22Rv1 (cell line): Measurements from ENCODE around the gene APLF.

Source experiments
- H3K27ac ChIP-seq: fragments of 450-650 bp; 2 replicates; pipeline ENCODE4 v1.5.1; 2017
- ZFX ChIP-seq: fragments of 450-650 bp; IDR thresholded peaks from 2 replicates; pipeline ENCODE4 v1.6.1; 2017; ENCODE audit warnings: antibody characterized with exemption, borderline replicate concordance
- TF ChIP-seq, protein P1 (sequence below): fragments of 450-650 bp; IDR thresholded peaks from 2 replicates; pipeline ENCODE4 v1.5.1; 2017; ENCODE audit warnings: mild to moderate bottlenecking

The APLF gene

DNA sequence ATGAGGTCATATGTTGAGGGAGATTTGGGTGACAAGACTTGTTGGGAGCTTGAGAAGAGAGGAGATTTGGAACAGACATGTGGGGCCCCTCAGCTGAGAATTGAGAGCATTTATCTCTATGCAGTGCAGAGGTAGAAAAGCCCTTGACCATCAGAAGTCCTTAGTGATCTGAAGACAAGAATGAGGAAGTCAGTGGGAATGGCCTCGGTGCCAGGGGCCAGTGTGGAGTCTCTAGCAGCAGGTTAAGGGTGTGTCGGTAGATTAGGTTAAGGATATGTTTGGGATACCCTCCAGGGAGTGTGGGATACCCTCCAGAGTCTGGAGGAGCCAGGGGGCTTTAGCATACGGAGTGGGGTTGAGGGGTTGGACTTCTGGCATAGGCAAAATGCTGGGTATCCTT is 41.9 kb upstream of the APLF start:
- no peak overlapping the region for H3K27ac ChIP-seq
- no peak for TF ChIP-seq ZFX
- TF ChIP-seq, protein P1, sequence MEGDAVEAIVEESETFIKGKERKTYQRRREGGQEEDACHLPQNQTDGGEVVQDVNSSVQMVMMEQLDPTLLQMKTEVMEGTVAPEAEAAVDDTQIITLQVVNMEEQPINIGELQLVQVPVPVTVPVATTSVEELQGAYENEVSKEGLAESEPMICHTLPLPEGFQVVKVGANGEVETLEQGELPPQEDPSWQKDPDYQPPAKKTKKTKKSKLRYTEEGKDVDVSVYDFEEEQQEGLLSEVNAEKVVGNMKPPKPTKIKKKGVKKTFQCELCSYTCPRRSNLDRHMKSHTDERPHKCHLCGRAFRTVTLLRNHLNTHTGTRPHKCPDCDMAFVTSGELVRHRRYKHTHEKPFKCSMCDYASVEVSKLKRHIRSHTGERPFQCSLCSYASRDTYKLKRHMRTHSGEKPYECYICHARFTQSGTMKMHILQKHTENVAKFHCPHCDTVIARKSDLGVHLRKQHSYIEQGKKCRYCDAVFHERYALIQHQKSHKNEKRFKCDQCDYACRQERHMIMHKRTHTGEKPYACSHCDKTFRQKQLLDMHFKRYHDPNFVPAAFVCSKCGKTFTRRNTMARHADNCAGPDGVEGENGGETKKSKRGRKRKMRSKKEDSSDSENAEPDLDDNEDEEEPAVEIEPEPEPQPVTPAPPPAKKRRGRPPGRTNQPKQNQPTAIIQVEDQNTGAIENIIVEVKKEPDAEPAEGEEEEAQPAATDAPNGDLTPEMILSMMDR, result no peak

- no peak overlapping the region for H3K27ac ChIP-seq
- no peak for TF ChIP-seq ZFX
- TF ChIP-seq, protein P1, result no peak
Measured at GRCh38 chr2:68426446-68426845, 40.9 kb upstream of the APLF start.

DNA sequence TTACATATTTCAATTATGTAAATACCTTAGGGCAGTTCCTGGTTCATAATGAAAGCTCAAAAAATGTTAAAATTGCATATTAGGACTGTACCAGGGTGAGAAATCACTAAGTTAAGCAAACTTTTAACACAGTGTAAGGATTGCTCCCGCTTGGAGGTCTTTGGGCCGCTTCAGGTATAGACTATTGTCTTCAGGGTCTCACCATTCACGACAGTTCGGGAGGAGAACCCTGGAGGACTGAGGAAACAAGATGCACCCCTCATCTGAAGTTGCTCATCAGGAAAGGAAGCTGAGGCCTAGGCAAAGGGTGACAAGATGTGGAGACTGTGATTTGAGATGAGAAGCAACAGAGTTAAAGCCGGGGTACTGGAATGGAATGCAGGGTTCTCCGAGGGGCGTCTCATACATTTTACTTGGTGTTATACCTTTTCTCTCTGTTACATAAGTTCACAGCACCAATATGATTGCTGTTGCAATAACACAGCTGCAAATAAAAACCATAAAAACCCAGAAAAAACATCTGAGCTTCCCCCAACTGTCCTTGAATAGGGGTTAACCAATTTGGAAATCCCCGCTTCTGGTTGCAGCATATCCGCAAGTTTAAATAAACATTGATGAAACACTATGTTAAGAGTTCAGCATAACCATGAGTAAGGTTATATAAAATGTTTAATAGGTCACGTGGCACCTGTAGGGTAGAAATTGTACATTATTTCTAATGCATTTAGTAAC is 40.4 kb upstream of the APLF start:
- TF ChIP-seq ZFX, result no peak
- TF ChIP-seq, protein P1, result no peak
- no peak overlapping the region for H3K27ac ChIP-seq

GRCh38 chr2:68428126-68428525 is 39.3 kb upstream of the APLF start:
- no peak for TF ChIP-seq ZFX
- TF ChIP-seq, protein P1, result no peak
- H3K27ac ChIP-seq, result no peak overlapping the region

DNA sequence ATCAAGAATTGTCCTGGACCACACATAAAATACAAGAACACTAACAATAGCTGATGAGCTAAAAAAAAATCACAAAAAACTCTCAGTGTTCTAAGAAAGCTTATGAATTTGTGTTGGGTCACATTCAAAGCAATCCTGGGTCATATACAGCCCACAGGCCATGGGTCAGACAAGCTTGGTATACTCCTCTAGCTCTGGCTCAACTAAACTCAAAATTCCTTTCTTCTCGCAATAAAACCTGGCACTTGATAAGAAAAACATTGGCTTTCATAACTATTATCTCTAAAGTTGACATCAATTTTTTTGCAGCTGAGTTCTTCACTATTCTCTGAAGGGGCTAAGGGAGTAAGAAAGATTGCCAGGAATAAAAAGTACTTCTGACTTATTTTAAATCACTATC is 38.6 kb upstream of the APLF start:
- TF ChIP-seq, protein P1, result no peak
- no peak for TF ChIP-seq ZFX
- no peak overlapping the region for H3K27ac ChIP-seq

DNA sequence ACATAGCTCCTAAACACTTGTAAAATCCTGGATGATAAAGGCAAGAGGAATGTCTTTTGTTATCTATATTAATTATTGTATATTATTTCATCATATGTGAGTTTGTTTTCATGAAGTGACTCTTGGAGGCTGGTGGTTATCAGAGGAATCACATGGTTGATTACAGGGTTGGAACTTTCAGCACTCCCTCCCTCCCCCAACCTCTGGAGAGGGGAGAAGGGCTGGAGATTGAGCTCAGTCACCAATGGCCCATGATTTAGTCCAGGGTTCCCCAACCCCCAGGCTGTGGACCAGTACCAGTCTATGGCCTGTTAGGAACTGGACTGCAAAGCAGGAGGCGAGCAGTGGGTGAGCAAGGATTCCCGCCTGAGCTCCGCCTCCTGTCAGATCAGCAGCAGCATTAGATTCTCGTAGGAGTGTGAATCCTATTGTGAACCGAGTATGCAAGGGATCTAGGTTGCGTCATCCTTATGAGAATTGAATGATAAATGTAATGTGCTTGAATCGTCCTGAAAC is 38.0 kb upstream of the APLF start:
- H3K27ac ChIP-seq, result no peak overlapping the region
- TF ChIP-seq, protein P1, result no peak

GRCh38 chr2:68431316-68431972 is 35.9 kb upstream of the APLF start:
- TF ChIP-seq, protein P1, result no peak
- no peak for TF ChIP-seq ZFX

More at GRCh38 chr2:68431316-68431972, 35.9 kb upstream of the APLF start:
- no peak overlapping the region for H3K27ac ChIP-seq
